Loucy (cell line): ENCODE results near the gene UBTF.

ENCODE experiments used
- H2AFZ ChIP-seq: fragments of 200-600 bp; sonication (generic); 2 replicates; pipeline ENCODE4 v1.6.0; 2016; ENCODE audit warnings: antibody characterized with exemption, mild to moderate bottlenecking, low read length, moderate library complexity
- H3F3A ChIP-seq: fragments of 200-600 bp; 2 replicates; pipeline ENCODE4 v1.6.0; 2016; ENCODE audit warnings: antibody characterized with exemption, low read depth, mild to moderate bottlenecking
- H3K27me3 ChIP-seq: fragments of 200-600 bp; sonication (generic); 2 replicates; pipeline ENCODE4 v1.6.1; 2014; ENCODE audit warnings: low read length, mild to moderate bottlenecking; ENCODE audit not compliant: insufficient read depth, poor library complexity, severe bottlenecking
- H3K36me3 ChIP-seq: fragments of 200-600 bp; sonication (generic); 2 replicates; pipeline ENCODE4 v1.6.1; 2016; ENCODE audit warnings: low read length; ENCODE audit not compliant: insufficient read depth
- H3K4me1 ChIP-seq: fragments of 200-600 bp; sonication (generic); 2 replicates; pipeline ENCODE4 v1.5.1; 2014; ENCODE audit warnings: low read length, mild to moderate bottlenecking; ENCODE audit not compliant: insufficient read depth, poor library complexity, severe bottlenecking
- H3K4me2 ChIP-seq: fragments of 200-600 bp; sonication (generic); 2 replicates; pipeline ENCODE4 v1.6.0; 2014; ENCODE audit warnings: antibody characterized with exemption, low read length, low read depth, mild to moderate bottlenecking; ENCODE audit not compliant: poor library complexity, severe bottlenecking
- H3K4me3 ChIP-seq: fragments of 200-600 bp; sonication (generic); 2 replicates; pipeline ENCODE4 v1.5.1; 2014; ENCODE audit warnings: low read length, mild to moderate bottlenecking, mixed read lengths; ENCODE audit not compliant: poor library complexity, severe bottlenecking
- H3K79me2 ChIP-seq: fragments of 200-600 bp; sonication (generic); 2 replicates; pipeline ENCODE4 v1.6.1; 2014; ENCODE audit warnings: low read length; ENCODE audit not compliant: insufficient read depth
- H3K9ac ChIP-seq: fragments of 200-600 bp; sonication (generic); 2 replicates; pipeline ENCODE4 v1.6.0; 2014; ENCODE audit warnings: mild to moderate bottlenecking, low read depth, low read length, moderate library complexity; ENCODE audit not compliant: poor library complexity, severe bottlenecking
- H3K9me2 ChIP-seq: fragments of 200-600 bp; sonication (generic); replicated peaks from 2 replicates; pipeline ENCODE4 v1.6.1; 2016; ENCODE audit warnings: low read depth, low read length, mixed read lengths
- H3K9me3 ChIP-seq: fragments of 200-600 bp; sonication (generic); 2 replicates; pipeline ENCODE4 v1.6.1; 2014; ENCODE audit warnings: mild to moderate bottlenecking, antibody characterized with exemption, low read length, low read depth; ENCODE audit not compliant: insufficient read depth
- H4K20me1 ChIP-seq: fragments of 200-600 bp; sonication (generic); 2 replicates; pipeline ENCODE4 v1.6.0; 2014; ENCODE audit warnings: antibody characterized with exemption, low read length, mild to moderate bottlenecking; ENCODE audit not compliant: insufficient read depth, poor library complexity, severe bottlenecking
- EZH2phosphoT487 ChIP-seq: fragments of 200-600 bp; IDR thresholded peaks from 2 replicates; pipeline ENCODE4 v1.6.1; 2018; ENCODE audit warnings: antibody characterized with exemption, mild to moderate bottlenecking, moderate library complexity, borderline replicate concordance
- TF ChIP-seq, protein P1 (sequence below): fragments of 200-600 bp; sonication (generic); conservative IDR thresholded peaks from 2 replicates; pipeline ENCODE4 v1.5.1; 2014; ENCODE audit warnings: mild to moderate bottlenecking, antibody characterized with exemption, low read length

UBTF gene

DNA sequence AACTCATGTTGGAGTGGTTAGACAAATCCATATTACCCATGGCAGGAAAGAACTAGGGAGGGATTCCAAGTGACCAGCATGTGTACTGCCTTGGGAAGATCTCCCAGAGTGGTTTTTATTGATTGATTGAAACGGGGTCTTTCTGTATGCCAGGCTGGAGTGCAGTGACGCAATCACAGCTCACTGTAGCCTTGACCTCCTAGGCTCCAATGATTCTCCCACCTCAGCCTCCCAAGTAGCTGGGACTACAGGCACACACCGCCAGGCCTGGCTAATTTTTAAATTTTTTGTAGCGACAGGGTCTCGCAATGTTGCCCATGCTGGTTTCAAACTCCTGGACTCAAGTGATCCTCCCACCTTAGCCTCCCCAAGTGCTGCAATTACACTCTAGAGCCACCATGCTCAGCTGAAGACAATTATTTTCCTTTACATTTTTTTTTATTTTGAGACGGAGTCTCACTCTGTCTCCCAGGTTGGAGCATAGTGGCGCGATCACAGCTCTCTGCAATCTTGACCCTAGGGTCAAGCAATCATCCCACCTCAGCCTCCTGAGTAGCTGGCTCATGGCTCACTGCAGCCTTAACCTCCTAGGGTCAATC is 35.2 kb downstream of the UBTF start:
- no peaks in the 10 kb centered on the region for H3K9me2 ChIP-seq
- H3K79me2 ChIP-seq = peaks cover 69% of the 10 kb centered on the region
- no peak for TF ChIP-seq EZH2phosphoT487
- TF ChIP-seq, protein P1, sequence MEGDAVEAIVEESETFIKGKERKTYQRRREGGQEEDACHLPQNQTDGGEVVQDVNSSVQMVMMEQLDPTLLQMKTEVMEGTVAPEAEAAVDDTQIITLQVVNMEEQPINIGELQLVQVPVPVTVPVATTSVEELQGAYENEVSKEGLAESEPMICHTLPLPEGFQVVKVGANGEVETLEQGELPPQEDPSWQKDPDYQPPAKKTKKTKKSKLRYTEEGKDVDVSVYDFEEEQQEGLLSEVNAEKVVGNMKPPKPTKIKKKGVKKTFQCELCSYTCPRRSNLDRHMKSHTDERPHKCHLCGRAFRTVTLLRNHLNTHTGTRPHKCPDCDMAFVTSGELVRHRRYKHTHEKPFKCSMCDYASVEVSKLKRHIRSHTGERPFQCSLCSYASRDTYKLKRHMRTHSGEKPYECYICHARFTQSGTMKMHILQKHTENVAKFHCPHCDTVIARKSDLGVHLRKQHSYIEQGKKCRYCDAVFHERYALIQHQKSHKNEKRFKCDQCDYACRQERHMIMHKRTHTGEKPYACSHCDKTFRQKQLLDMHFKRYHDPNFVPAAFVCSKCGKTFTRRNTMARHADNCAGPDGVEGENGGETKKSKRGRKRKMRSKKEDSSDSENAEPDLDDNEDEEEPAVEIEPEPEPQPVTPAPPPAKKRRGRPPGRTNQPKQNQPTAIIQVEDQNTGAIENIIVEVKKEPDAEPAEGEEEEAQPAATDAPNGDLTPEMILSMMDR = no peak; the same call in 1 of the 2 replicates
- H3K4me1 ChIP-seq = peaks cover 35% of the 10 kb centered on the region
- H3K4me2 ChIP-seq = peak overlapping the region; percentile 100
- peaks cover 3% of the 10 kb centered on the region; the same call in 1 of the 2 replicates for H3F3A ChIP-seq
- no peaks in the 10 kb centered on the region for H3K27me3 ChIP-seq
- peaks cover 9% of the 10 kb centered on the region; the same call in 1 of the 2 replicates for H3K36me3 ChIP-seq
- H3K4me3 ChIP-seq = peak overlapping the region; percentile 95
- peak overlapping the region; percentile 89 for H3K9ac ChIP-seq
- H4K20me1 ChIP-seq = peaks cover 36% of the 10 kb centered on the region
- no peak overlapping the region for H2AFZ ChIP-seq
- no peaks in the 10 kb centered on the region for H3K9me3 ChIP-seq

GRCh38 chr17:44183024-44183423 is 36.5 kb downstream of the UBTF start:
- Histone ChIP-seq H3K4me3 (peak overlapping the region; percentile 8), H3K9ac (peak overlapping the region; percentile 43), H3K79me2 (peaks cover 57% of the 10 kb centered on the region), H2AFZ (no peak overlapping the region), H3K9me2 (no peaks in the 10 kb centered on the region), H3K36me3 (peaks cover 13% of the 10 kb centered on the region; the same call in 1 of the 2 replicates), H3K9me3 (no peaks in the 10 kb centered on the region), H4K20me1 (peaks cover 36% of the 10 kb centered on the region), H3K4me2 (peak overlapping the region; percentile 100), H3K4me1 (peaks cover 32% of the 10 kb centered on the region), H3F3A (peaks cover 3% of the 10 kb centered on the region; the same call in 1 of the 2 replicates), H3K27me3 (no peaks in the 10 kb centered on the region)
- TF ChIP-seq EZH2phosphoT487 = no peak

- H3K36me3 ChIP-seq = peaks cover 19% of the 10 kb centered on the region; the same call in 1 of the 2 replicates
- no peaks in the 10 kb centered on the region for H3K27me3 ChIP-seq
- H3F3A ChIP-seq = no peaks in the 10 kb centered on the region
- H3K4me3 ChIP-seq = no peak overlapping the region
- H2AFZ ChIP-seq = no peak overlapping the region
- peaks cover 7% of the 10 kb centered on the region for H3K4me1 ChIP-seq
- H3K9ac ChIP-seq = no peak overlapping the region
- H4K20me1 ChIP-seq = peaks cover 11% of the 10 kb centered on the region
- peaks cover 16% of the 10 kb centered on the region for H3K79me2 ChIP-seq
- no peak overlapping the region for H3K4me2 ChIP-seq
- no peaks in the 10 kb centered on the region for H3K9me3 ChIP-seq
- no peaks in the 10 kb centered on the region for H3K9me2 ChIP-seq
- TF ChIP-seq, protein P1 = no peak
- TF ChIP-seq EZH2phosphoT487 = no peak
These were observed 41.3 kb downstream of the UBTF start for GRCh38 chr17:44178133-44178532.

- Histone ChIP-seq H3K9me3 (no peaks in the 10 kb centered on the region), H4K20me1 (peaks cover 6% of the 10 kb centered on the region), H3K4me3 (no peak overlapping the region), H2AFZ (no peak overlapping the region), H3K4me2 (no peak overlapping the region), H3K36me3 (peaks cover 19% of the 10 kb centered on the region; the same call in 1 of the 2 replicates), H3K9me2 (no peaks in the 10 kb centered on the region), H3K4me1 (peaks cover 6% of the 10 kb centered on the region), H3K9ac (no peak overlapping the region), H3K27me3 (no peaks in the 10 kb centered on the region), H3K79me2 (peaks cover 11% of the 10 kb centered on the region; the same call in 1 of the 2 replicates), H3F3A (no peaks in the 10 kb centered on the region)
- no peak for TF ChIP-seq EZH2phosphoT487
- TF ChIP-seq, protein P1 = no peak
These were observed 41.8 kb downstream of the UBTF start for GRCh38 chr17:44177640-44178039.
